ENCODE measurements around the gene ZNF444.

ZNF444 gene

GRCh38 chr19:56155124-56155687 is 14.1 kb downstream of the ZNF444 start:
- no peak overlapping the region for H3K9ac ChIP-seq (ENCODE audit: low read depth, low read length)
- no peak overlapping the region for H3K4me2 ChIP-seq (ENCODE audit: low read length)
- peaks cover 24% of the 10 kb centered on the region for H3K36me3 ChIP-seq (ENCODE audit: insufficient read depth, low read length)
- H3K27me3 ChIP-seq (ENCODE audit: control insufficient read depth, insufficient read depth, low read length): no peaks in the 10 kb centered on the region
- H3K9me3 ChIP-seq (replicated peaks; ENCODE audit: low read length): no peaks in the 10 kb centered on the region
- H3K4me1 ChIP-seq (ENCODE audit: control insufficient read depth, insufficient read depth, low read length): no peaks in the 10 kb centered on the region
- no peak overlapping the region for H3K4me3 ChIP-seq (ENCODE audit: low read length)

GRCh38 chr19:56156768-56157167 is 15.7 kb downstream of the ZNF444 start:
- no peaks in the 10 kb centered on the region for H3K9me3 ChIP-seq (replicated peaks; ENCODE audit: low read length)
- no peaks in the 10 kb centered on the region for H3K27me3 ChIP-seq (ENCODE audit: control insufficient read depth, insufficient read depth, low read length)
- no peak overlapping the region for H3K4me2 ChIP-seq (ENCODE audit: low read length)
- H3K4me3 ChIP-seq (ENCODE audit: low read length): no peak overlapping the region
- H3K9ac ChIP-seq (ENCODE audit: low read depth, low read length): no peak overlapping the region
- peaks cover 24% of the 10 kb centered on the region for H3K36me3 ChIP-seq (ENCODE audit: insufficient read depth, low read length)
- no peaks in the 10 kb centered on the region for H3K4me1 ChIP-seq (ENCODE audit: control insufficient read depth, insufficient read depth, low read length)

- H3K4me1 ChIP-seq (ENCODE audit: control insufficient read depth, insufficient read depth, low read length): no peaks in the 10 kb centered on the region
- H3K4me2 ChIP-seq (ENCODE audit: low read length): no peak overlapping the region
- H3K36me3 ChIP-seq (ENCODE audit: insufficient read depth, low read length): peaks cover 24% of the 10 kb centered on the region
- no peak overlapping the region for H3K4me3 ChIP-seq (ENCODE audit: low read length)
- no peak overlapping the region for H3K9ac ChIP-seq (ENCODE audit: low read depth, low read length)
- no peaks in the 10 kb centered on the region for H3K9me3 ChIP-seq (replicated peaks; ENCODE audit: low read length)
- no peaks in the 10 kb centered on the region for H3K27me3 ChIP-seq (ENCODE audit: control insufficient read depth, insufficient read depth, low read length)
These were observed 17.2 kb downstream of the ZNF444 start for GRCh38 chr19:56158170-56158757.

- no peaks in the 10 kb centered on the region for H3K9me3 ChIP-seq (replicated peaks; ENCODE audit: low read length)
- H3K4me2 ChIP-seq (ENCODE audit: low read length): no peak overlapping the region
- H3K4me1 ChIP-seq (ENCODE audit: control insufficient read depth, insufficient read depth, low read length): no peaks in the 10 kb centered on the region
- no peaks in the 10 kb centered on the region for H3K27me3 ChIP-seq (ENCODE audit: control insufficient read depth, insufficient read depth, low read length)
- H3K4me3 ChIP-seq (ENCODE audit: low read length): no peak overlapping the region
- H3K36me3 ChIP-seq (ENCODE audit: insufficient read depth, low read length): peaks cover 24% of the 10 kb centered on the region
- H3K9ac ChIP-seq (ENCODE audit: low read depth, low read length): no peak overlapping the region
These were observed 18.0 kb downstream of the ZNF444 start for GRCh38 chr19:56159009-56159559.

- Histone ChIP-seq H3K9me3 (replicated peaks; ENCODE audit: low read length) (no peaks in the 10 kb centered on the region), H3K36me3 (ENCODE audit: insufficient read depth, low read length) (peaks cover 24% of the 10 kb centered on the region), H3K9ac (ENCODE audit: low read depth, low read length) (no peak overlapping the region), H3K4me1 (ENCODE audit: control insufficient read depth, insufficient read depth, low read length) (no peaks in the 10 kb centered on the region), H3K4me2 (ENCODE audit: low read length) (no peak overlapping the region), H3K4me3 (ENCODE audit: low read length) (no peak overlapping the region), H3K27me3 (ENCODE audit: control insufficient read depth, insufficient read depth, low read length) (no peaks in the 10 kb centered on the region)
These were observed 18.7 kb downstream of the ZNF444 start for GRCh38 chr19:56159622-56160271.

GRCh38 chr19:56161534-56161933 is 20.4 kb downstream of the ZNF444 start:
- no peaks in the 10 kb centered on the region for H3K4me1 ChIP-seq (ENCODE audit: control insufficient read depth, insufficient read depth, low read length)
- H3K9ac ChIP-seq (ENCODE audit: low read depth, low read length): no peak overlapping the region
- H3K36me3 ChIP-seq (ENCODE audit: insufficient read depth, low read length): peaks cover 24% of the 10 kb centered on the region
- H3K27me3 ChIP-seq (ENCODE audit: control insufficient read depth, insufficient read depth, low read length): no peaks in the 10 kb centered on the region
- H3K4me2 ChIP-seq (ENCODE audit: low read length): no peak overlapping the region
- H3K9me3 ChIP-seq (replicated peaks; ENCODE audit: low read length): no peaks in the 10 kb centered on the region
- no peak overlapping the region for H3K4me3 ChIP-seq (ENCODE audit: low read length)

- Histone ChIP-seq H3K4me1 (ENCODE audit: control insufficient read depth, insufficient read depth, low read length) (no peaks in the 10 kb centered on the region), H3K4me3 (ENCODE audit: low read length) (no peak overlapping the region), H3K9me3 (replicated peaks; ENCODE audit: low read length) (no peaks in the 10 kb centered on the region), H3K27me3 (ENCODE audit: control insufficient read depth, insufficient read depth, low read length) (no peaks in the 10 kb centered on the region), H3K9ac (ENCODE audit: low read depth, low read length) (no peak overlapping the region), H3K4me2 (ENCODE audit: low read length) (no peak overlapping the region), H3K36me3 (ENCODE audit: insufficient read depth, low read length) (peaks cover 20% of the 10 kb centered on the region)
These were observed 21.2 kb downstream of the ZNF444 start for GRCh38 chr19:56162258-56162657.

- no peak overlapping the region for H3K9ac ChIP-seq (ENCODE audit: low read depth, low read length)
- no peaks in the 10 kb centered on the region for H3K4me1 ChIP-seq (ENCODE audit: control insufficient read depth, insufficient read depth, low read length)
- H3K27me3 ChIP-seq (ENCODE audit: control insufficient read depth, insufficient read depth, low read length): no peaks in the 10 kb centered on the region
- no peak overlapping the region for H3K4me2 ChIP-seq (ENCODE audit: low read length)
- H3K4me3 ChIP-seq (ENCODE audit: low read length): no peak overlapping the region
- H3K36me3 ChIP-seq (ENCODE audit: insufficient read depth, low read length): peaks cover 17% of the 10 kb centered on the region
- no peaks in the 10 kb centered on the region for H3K9me3 ChIP-seq (replicated peaks; ENCODE audit: low read length)
These were observed 22.0 kb downstream of the ZNF444 start for GRCh38 chr19:56163097-56163496.

- no peak overlapping the region for H3K9ac ChIP-seq (ENCODE audit: low read depth, low read length)
- no peak overlapping the region for H3K4me2 ChIP-seq (ENCODE audit: low read length)
- H3K4me1 ChIP-seq (ENCODE audit: control insufficient read depth, insufficient read depth, low read length): no peaks in the 10 kb centered on the region
- no peaks in the 10 kb centered on the region for H3K9me3 ChIP-seq (replicated peaks; ENCODE audit: low read length)
- H3K36me3 ChIP-seq (ENCODE audit: insufficient read depth, low read length): no peaks in the 10 kb centered on the region
- H3K4me3 ChIP-seq (ENCODE audit: low read length): no peak overlapping the region
- no peaks in the 10 kb centered on the region for H3K27me3 ChIP-seq (ENCODE audit: control insufficient read depth, insufficient read depth, low read length)
These were observed 26.0 kb downstream of the ZNF444 start for GRCh38 chr19:56167064-56167578.

GRCh38 chr19:56170261-56170660 is 29.2 kb downstream of the ZNF444 start:
- no peak overlapping the region for H3K4me3 ChIP-seq (ENCODE audit: low read length)
- no peaks in the 10 kb centered on the region for H3K36me3 ChIP-seq (ENCODE audit: insufficient read depth, low read length)
- H3K9me3 ChIP-seq (replicated peaks; ENCODE audit: low read length): no peaks in the 10 kb centered on the region
- H3K9ac ChIP-seq (ENCODE audit: low read depth, low read length): no peak overlapping the region
- H3K4me2 ChIP-seq (ENCODE audit: low read length): no peak overlapping the region
- peaks cover 12% of the 10 kb centered on the region for H3K27me3 ChIP-seq (ENCODE audit: control insufficient read depth, insufficient read depth, low read length)
- no peaks in the 10 kb centered on the region for H3K4me1 ChIP-seq (ENCODE audit: control insufficient read depth, insufficient read depth, low read length)

GRCh38 chr19:56174086-56174485 is 33.0 kb downstream of the ZNF444 start:
- Histone ChIP-seq H3K27me3 (ENCODE audit: control insufficient read depth, insufficient read depth, low read length) (peaks cover 21% of the 10 kb centered on the region), H3K4me1 (ENCODE audit: control insufficient read depth, insufficient read depth, low read length) (no peaks in the 10 kb centered on the region), H3K4me3 (ENCODE audit: low read length) (no peak overlapping the region), H3K9me3 (replicated peaks; ENCODE audit: low read length) (no peaks in the 10 kb centered on the region), H3K9ac (ENCODE audit: low read depth, low read length) (no peak overlapping the region), H3K36me3 (ENCODE audit: insufficient read depth, low read length) (no peaks in the 10 kb centered on the region), H3K4me2 (ENCODE audit: low read length) (no peak overlapping the region)
